Mesendoderm (in vitro differentiated cells): ENCODE results near the gene SPATA13.

Experiments
- DNase-seq: peaks from one replicate; pipeline ENCODE4 v3.0.0; 2013
- H2AK5ac ChIP-seq: 2 replicates; pipeline ENCODE4 v1.6.1; 2013; ENCODE audit warnings: low read length, inconsistent platforms
- H2BK120ac ChIP-seq: 2 replicates; pipeline ENCODE4 v1.6.1; 2013; ENCODE audit warnings: low read depth, mild to moderate bottlenecking, low read length, moderate library complexity, mixed read lengths
- H2BK15ac ChIP-seq: replicated peaks from 2 replicates; pipeline ENCODE4 v1.6.1; 2013; ENCODE audit warnings: low read depth, mild to moderate bottlenecking, moderate library complexity
- H2BK5ac ChIP-seq: 2 replicates; pipeline ENCODE4 v1.6.1; 2013; ENCODE audit warnings: low read length, inconsistent platforms
- H3K18ac ChIP-seq: 2 replicates; pipeline ENCODE4 v1.6.1; 2013; ENCODE audit warnings: mild to moderate bottlenecking, low read length, mixed read lengths
- H3K23ac ChIP-seq: one replicate; pipeline ENCODE4 v1.6.1; 2013; ENCODE audit warnings: low read length
- H3K27ac ChIP-seq: 2 replicates; pipeline ENCODE4 v1.5.1; 2013; ENCODE audit warnings: low read depth, mild to moderate bottlenecking, inconsistent platforms, low read length, moderate library complexity
- H3K27me3 ChIP-seq: 2 replicates; pipeline ENCODE4 v1.6.1; 2013; ENCODE audit warnings: low read length, control low read depth, mild to moderate bottlenecking, inconsistent platforms; ENCODE audit not compliant: insufficient read depth, poor library complexity
- H3K36me3 ChIP-seq: 2 replicates; pipeline ENCODE4 v1.6.1; 2013; ENCODE audit warnings: low read length, inconsistent platforms; ENCODE audit not compliant: control insufficient read depth, insufficient read depth
- H3K4ac ChIP-seq: one replicate; pipeline ENCODE4 v1.6.1; 2013; ENCODE audit warnings: low read depth, mild to moderate bottlenecking, low read length, moderate library complexity
- H3K4me1 ChIP-seq: 2 replicates; pipeline ENCODE4 v1.6.1; 2013; ENCODE audit warnings: low read depth, low read length, inconsistent platforms; ENCODE audit not compliant: control insufficient read depth
- H3K4me2 ChIP-seq: 2 replicates; pipeline ENCODE4 v1.6.1; 2013; ENCODE audit warnings: low read length
- H3K4me3 ChIP-seq: 2 replicates; pipeline ENCODE4 v1.5.1; 2013; ENCODE audit warnings: mild to moderate bottlenecking, low read length
- H3K56ac ChIP-seq: one replicate; pipeline ENCODE4 v1.6.1; 2013; ENCODE audit warnings: low read length
- H3K79me1 ChIP-seq: 2 replicates; pipeline ENCODE4 v1.6.1; 2013; ENCODE audit warnings: low read length, inconsistent platforms
- H3K79me2 ChIP-seq: 2 replicates; pipeline ENCODE4 v1.6.1; 2013; ENCODE audit warnings: mild to moderate bottlenecking, low read length; ENCODE audit not compliant: control insufficient read depth, insufficient read depth
- H3K9ac ChIP-seq: 2 replicates; pipeline ENCODE4 v1.6.1; 2013; ENCODE audit warnings: low read length, inconsistent platforms
- H4K5ac ChIP-seq: one replicate; pipeline ENCODE4 v1.6.1; 2013; ENCODE audit warnings: low read length
- H4K8ac ChIP-seq: one replicate; pipeline ENCODE4 v1.6.1; 2013; ENCODE audit warnings: low read depth, mild to moderate bottlenecking, control low read depth, low read length, moderate library complexity
- WGBS: extraction: QIAGEN DNeasy Blood & Tissue Kit; methylation state at CpG from one replicate; pipeline ENCODE4 v1.1.7; 2013; ENCODE audit warnings: low lambda C conversion rate, missing lambda C conversion rate; ENCODE audit not compliant: insufficient coverage; ENCODE audit errors: extremely low coverage; 5-methylcytosine and 5-hydroxymethylcytosine counted together

Gene SPATA13

DNA sequence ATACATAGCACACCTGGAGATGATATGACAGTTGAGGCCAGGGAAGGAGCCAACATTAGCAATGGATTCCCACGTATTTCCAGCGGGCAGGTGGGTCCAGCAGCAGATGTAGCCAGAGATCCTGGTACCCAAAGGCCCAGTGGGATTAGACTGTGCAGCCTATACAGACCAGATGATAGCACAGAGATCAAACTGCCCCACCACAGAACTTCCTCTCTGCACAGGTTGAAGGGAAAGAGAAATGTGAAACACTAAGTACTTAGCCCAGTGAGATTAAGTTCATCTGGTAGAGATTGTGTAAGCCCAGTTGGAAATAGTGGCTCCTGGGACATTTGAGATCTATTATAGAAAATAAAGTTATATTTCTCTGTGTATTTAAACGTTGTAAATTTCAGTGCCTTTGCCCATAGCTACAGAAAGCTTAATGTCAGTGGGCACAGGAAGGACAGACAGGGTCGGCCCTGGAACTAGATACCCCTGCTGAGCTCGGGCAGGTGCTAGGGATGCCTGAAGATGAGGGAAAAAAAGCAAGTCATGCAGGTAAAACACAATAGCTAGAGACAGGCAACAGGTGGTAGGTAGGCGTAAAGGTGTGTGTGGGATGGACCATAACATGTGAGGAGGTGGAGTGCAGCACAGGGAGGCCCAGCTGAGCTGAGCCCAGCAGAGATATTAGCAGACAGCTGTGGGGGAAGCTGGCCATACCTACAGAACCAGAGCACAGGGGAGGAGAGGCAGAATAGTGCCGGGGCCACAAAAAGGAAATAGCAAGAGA is 27.3 kb upstream of the SPATA13 start:
- H3K56ac ChIP-seq, result no peak overlapping the region
- no peak overlapping the region for H3K4me3 ChIP-seq
- H2BK5ac ChIP-seq, result no peak overlapping the region
- H3K4me1 ChIP-seq, result no peaks in the 10 kb centered on the region
- no peak overlapping the region for H3K27ac ChIP-seq
- H2BK15ac ChIP-seq, result no peak overlapping the region
- H3K79me1 ChIP-seq, result no peaks in the 10 kb centered on the region
- H2AK5ac ChIP-seq, result no peak overlapping the region
- no peak overlapping the region for H3K9ac ChIP-seq
- no peaks in the 10 kb centered on the region for H3K79me2 ChIP-seq
- DNase-seq, result no peak
- no peak overlapping the region for H3K4ac ChIP-seq
- H3K4me2 ChIP-seq, result no peak overlapping the region
- no peak overlapping the region for H3K23ac ChIP-seq
- no peaks in the 10 kb centered on the region for H3K36me3 ChIP-seq
- WGBS, result no CpG with 5 or more reads among the region's 7 CpGs
- H2BK120ac ChIP-seq, result no peak overlapping the region
- H3K27me3 ChIP-seq, result no peaks in the 10 kb centered on the region
- no peak overlapping the region for H3K18ac ChIP-seq
- H4K8ac ChIP-seq, result no peak overlapping the region
- H4K5ac ChIP-seq, result no peak overlapping the region

DNA sequence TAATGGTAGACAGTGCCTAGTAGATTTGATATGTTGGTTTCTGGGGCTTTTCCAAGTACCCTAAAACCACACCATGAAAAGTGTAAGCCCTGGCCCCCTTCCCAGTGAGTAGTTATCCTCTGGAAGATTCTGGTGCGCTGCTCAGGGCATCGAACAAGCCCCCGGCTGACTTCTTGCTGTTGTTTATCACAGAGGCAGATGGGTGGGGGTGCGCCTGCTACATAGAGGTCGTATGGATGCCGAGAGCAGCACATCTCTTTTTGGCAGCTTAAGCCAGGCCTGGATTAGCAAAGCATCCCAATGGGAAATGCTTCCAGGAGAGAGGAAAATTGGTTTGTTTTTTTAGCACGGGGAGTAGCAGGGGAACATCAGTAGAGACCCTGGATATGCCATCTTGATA is 26.3 kb upstream of the SPATA13 start:
- Histone ChIP-seq H3K79me2 (no peaks in the 10 kb centered on the region), H3K4me3 (no peak overlapping the region), H3K56ac (no peak overlapping the region), H2BK120ac (no peak overlapping the region), H3K4me1 (no peaks in the 10 kb centered on the region), H4K5ac (no peak overlapping the region), H3K27me3 (no peaks in the 10 kb centered on the region), H2BK5ac (no peak overlapping the region), H3K9ac (no peak overlapping the region), H2BK15ac (no peak overlapping the region), H4K8ac (no peak overlapping the region), H2AK5ac (no peak overlapping the region), H3K27ac (no peak overlapping the region), H3K36me3 (no peaks in the 10 kb centered on the region), H3K4ac (no peak overlapping the region), H3K23ac (no peak overlapping the region), H3K18ac (no peak overlapping the region), H3K79me1 (no peaks in the 10 kb centered on the region), H3K4me2 (no peak overlapping the region)
- no CpG with 5 or more reads among the region's 7 CpGs for whole genome bisulfite sequencing
- no peak for DNase-seq

DNA sequence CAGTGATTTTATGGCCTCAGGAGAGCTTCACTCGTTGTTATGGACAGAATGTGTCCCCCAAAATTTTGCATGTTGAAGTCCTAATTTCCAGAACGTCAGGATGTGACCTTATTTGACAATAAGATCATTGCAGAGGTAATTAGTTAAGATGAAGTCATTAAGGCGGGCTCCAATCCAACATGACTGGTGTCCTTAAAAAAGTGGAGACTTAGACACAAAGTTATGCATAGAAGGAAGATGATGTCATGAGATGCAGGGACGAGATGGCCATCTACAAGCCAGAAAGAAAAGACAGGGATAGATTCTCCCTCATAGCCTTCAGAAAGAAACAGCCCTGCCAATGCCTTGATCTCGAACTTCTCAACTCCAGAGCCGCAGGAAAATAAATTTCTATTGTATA is 25.8 kb upstream of the SPATA13 start:
- Histone ChIP-seq H3K9ac (no peak overlapping the region), H2BK5ac (no peak overlapping the region), H4K5ac (no peak overlapping the region), H4K8ac (no peak overlapping the region), H2AK5ac (no peak overlapping the region), H3K4me1 (no peaks in the 10 kb centered on the region), H3K27ac (no peak overlapping the region), H2BK120ac (no peak overlapping the region), H3K4ac (no peak overlapping the region), H3K56ac (no peak overlapping the region), H3K79me2 (no peaks in the 10 kb centered on the region), H3K4me2 (no peak overlapping the region), H3K4me3 (no peak overlapping the region), H3K27me3 (no peaks in the 10 kb centered on the region), H3K36me3 (no peaks in the 10 kb centered on the region), H3K18ac (no peak overlapping the region), H3K23ac (no peak overlapping the region), H2BK15ac (no peak overlapping the region), H3K79me1 (no peaks in the 10 kb centered on the region)
- DNase-seq, result no peak
- WGBS, result no CpG with 5 or more reads among the region's 6 CpGs

DNA sequence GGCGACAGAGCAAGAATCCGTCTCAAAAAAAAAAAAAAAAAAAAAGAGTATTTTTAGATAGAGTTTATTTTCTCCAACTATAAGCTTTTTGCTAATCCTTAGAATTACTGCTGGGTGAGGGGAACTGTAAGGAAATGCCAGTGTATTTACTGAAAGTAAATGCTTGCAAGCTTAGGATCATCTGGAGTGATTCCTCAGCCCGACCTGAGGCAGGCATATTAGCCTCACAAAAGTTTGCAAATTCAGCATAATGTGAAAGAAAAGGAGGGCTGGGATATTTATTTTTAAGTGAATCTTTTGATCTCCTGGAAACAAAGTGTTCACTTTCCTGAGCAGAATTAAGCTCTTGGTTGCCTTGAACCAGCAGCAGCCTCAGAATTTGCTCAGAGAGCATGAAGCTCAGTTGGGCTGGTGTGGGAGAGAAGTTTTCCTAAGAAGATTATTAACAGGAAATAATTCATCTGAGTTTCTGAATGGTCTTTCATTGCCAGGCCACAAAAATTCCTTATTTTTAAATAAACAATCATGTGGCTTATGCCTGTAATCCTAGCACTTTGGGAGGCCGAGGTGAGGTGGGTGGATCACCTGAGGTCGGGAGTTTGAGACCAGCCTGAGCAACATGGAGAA is 24.7 kb upstream of the SPATA13 start:
- H2BK15ac ChIP-seq, result no peak overlapping the region
- H3K27ac ChIP-seq, result no peak overlapping the region
- H3K79me2 ChIP-seq, result no peaks in the 10 kb centered on the region
- H4K8ac ChIP-seq, result no peak overlapping the region
- no peak overlapping the region for H3K56ac ChIP-seq
- DNase-seq, result no peak
- H4K5ac ChIP-seq, result no peak overlapping the region
- no peak overlapping the region for H3K23ac ChIP-seq
- no peak overlapping the region for H3K4me2 ChIP-seq
- H3K36me3 ChIP-seq, result no peaks in the 10 kb centered on the region
- H3K27me3 ChIP-seq, result no peaks in the 10 kb centered on the region
- no peak overlapping the region for H3K4me3 ChIP-seq
- peak overlapping the region; percentile 19 for H3K18ac ChIP-seq
- WGBS, result no CpG with 5 or more reads among the region's 5 CpGs
- H2BK5ac ChIP-seq, result no peak overlapping the region
- no peak overlapping the region for H3K4ac ChIP-seq
- no peaks in the 10 kb centered on the region for H3K4me1 ChIP-seq
- no peaks in the 10 kb centered on the region for H3K79me1 ChIP-seq
- no peak overlapping the region for H2AK5ac ChIP-seq
- H3K9ac ChIP-seq, result no peak overlapping the region
- no peak overlapping the region for H2BK120ac ChIP-seq

DNA sequence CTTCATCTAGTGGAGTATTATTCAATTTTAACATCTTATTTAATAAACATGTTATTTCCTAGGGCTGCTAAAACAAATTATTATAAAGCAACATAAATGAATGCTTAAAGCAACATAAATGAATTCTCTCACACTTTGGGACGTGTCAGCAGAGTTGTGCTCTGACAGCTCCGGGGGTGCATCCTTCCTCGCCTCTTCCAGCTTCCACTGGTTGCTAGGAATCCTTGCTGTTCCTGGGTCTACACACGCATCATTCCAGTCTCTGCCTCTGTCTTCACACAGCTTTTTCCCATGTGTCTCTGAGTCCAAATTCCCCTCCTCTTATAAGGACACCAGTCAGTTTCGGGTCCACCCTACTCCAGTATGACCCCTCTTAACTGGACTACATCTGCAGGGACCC is 21.6 kb upstream of the SPATA13 start:
- H4K8ac ChIP-seq, result no peak overlapping the region
- no peak for DNase-seq
- peaks cover 5% of the 10 kb centered on the region for H3K4me1 ChIP-seq
- no CpG with 5 or more reads among the region's 5 CpGs for WGBS
- no peak overlapping the region for H3K4me3 ChIP-seq
- H3K18ac ChIP-seq, result no peak overlapping the region
- no peak overlapping the region for H3K27ac ChIP-seq
- no peak overlapping the region for H2BK5ac ChIP-seq
- no peak overlapping the region for H3K4ac ChIP-seq
- H3K79me1 ChIP-seq, result no peaks in the 10 kb centered on the region
- H3K9ac ChIP-seq, result no peak overlapping the region
- H2AK5ac ChIP-seq, result peak overlapping the region; percentile 88
- H3K4me2 ChIP-seq, result no peak overlapping the region
- H2BK15ac ChIP-seq, result no peak overlapping the region
- H3K56ac ChIP-seq, result no peak overlapping the region
- H2BK120ac ChIP-seq, result no peak overlapping the region
- H3K27me3 ChIP-seq, result no peaks in the 10 kb centered on the region
- no peaks in the 10 kb centered on the region for H3K36me3 ChIP-seq
- H4K5ac ChIP-seq, result no peak overlapping the region
- H3K79me2 ChIP-seq, result no peaks in the 10 kb centered on the region
- no peak overlapping the region for H3K23ac ChIP-seq
